Measurements from ENCODE around the gene SERAC1.

The SERAC1 gene

DNA sequence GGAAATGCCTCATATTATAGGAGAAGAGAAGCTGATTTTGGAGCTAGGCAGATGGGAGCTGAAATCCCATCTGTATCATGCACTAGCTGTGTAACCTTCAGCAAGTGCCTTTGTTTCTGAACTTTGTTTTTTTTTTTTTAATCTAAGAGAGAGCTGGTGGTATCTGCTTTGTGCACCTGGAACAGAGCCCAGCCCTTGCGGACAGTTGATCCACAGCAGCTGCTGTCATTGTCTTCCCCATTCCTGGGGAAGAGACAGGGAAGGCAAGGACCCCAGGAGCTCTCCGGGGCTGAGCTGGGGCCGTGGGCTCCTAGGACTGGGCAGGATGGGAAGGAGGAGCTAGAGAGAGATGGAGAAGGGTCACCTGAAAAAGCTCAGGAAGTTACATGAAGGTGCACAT lies 94.3 kb downstream of the SERAC1 start:
- no peak for DNase-seq

- peak; percentile 58 for DNase-seq
These were observed 95.9 kb downstream of the SERAC1 start for GRCh38 chr6:158072083-158072721.

DNA sequence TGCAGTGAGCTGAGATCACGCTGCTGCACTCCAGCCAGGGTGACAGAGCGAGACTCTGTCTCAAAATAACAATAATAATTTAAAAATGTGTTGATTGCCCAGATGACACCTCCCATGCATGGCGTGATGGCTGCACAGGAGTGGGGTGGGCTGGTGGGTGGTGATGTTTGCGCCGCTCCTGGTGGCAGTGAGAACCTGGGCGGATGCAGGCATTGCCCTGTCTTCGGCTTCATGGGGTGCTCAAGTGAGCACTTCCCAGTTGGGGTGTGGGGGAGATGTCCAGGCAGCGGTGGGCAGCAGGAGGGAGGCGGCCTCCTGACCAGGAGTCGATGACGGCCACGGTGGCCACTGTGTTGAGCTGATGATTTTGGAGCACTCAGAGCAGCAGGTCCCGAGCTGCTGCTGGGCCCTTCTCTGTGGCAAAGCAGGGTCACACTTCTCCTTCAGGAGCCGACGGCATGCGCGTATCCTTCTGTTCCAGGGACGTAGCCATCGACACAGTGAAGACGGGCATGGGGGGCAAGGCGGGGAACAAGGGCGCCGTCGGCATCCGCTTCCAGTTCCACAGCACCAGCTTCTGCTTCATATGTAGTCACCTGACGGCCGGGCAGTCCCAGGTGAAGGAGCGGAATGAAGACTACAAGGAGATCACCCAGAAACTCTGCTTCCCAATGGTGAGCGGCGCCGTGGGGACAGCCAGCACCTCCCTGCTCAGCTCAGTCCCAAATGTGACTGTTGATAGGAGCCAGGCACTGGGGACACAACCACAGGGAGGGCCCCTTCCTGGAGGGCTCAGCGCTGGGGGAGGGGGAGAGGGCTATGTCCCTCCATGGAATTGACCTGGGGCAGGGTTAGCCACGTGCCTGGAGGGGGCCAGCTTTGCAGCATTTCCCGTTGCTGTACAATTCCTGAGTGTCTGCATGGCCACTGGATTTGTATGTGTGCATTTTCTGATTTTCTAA lies 96.7 kb downstream of the SERAC1 start:
- no peak for DNase-seq

- DNase-seq: no peak
These were observed 97.5 kb downstream of the SERAC1 start for GRCh38 chr6:158070513-158070912.

GRCh38 chr6:158069800-158070195 lies 98.3 kb downstream of the SERAC1 start:
- DNase-seq: no peak

DNA sequence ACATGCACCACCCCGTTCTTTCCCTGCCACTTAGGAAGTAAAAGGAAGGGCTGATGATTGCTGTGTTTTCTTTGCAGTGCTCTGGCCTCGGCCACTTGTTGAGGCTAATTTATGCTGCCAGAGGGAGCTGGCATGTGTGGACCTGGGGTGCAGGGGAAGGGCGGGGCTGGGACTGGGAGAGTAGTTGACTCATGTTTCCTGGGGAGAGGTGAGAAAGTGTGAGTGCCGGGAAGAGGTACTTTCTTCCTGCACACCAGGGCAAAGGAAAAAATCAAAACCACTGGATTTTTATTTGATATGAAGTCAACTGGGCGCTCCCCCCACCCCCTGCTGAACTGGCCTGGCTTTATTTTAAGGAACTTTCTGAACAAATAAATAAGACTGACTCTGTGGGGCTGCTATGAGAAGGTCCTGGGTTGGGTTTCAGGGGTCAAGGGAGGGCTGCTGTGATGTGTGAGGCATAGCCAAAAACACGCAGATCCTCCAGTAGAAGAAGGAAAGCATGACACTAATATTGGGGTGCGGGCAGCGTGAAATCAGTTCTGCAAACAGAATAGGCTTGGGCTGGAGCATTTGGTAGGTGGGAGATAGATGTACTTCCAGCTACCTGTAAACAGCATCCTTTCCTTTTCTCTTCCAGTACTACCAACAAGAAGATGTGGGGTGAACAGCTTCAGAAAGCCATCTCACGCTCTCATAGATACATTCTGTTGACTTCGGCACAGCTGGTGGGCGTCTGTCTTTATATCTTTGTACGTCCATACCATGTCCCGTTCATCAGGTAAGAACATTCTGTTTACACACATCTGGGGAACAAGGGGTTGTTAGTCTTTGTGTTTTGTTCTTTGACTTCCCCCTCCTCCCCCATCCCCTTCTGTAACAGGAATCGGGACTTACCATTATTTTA lies 98.9 kb downstream of the SERAC1 start:
- DNase-seq: no peak

DNA sequence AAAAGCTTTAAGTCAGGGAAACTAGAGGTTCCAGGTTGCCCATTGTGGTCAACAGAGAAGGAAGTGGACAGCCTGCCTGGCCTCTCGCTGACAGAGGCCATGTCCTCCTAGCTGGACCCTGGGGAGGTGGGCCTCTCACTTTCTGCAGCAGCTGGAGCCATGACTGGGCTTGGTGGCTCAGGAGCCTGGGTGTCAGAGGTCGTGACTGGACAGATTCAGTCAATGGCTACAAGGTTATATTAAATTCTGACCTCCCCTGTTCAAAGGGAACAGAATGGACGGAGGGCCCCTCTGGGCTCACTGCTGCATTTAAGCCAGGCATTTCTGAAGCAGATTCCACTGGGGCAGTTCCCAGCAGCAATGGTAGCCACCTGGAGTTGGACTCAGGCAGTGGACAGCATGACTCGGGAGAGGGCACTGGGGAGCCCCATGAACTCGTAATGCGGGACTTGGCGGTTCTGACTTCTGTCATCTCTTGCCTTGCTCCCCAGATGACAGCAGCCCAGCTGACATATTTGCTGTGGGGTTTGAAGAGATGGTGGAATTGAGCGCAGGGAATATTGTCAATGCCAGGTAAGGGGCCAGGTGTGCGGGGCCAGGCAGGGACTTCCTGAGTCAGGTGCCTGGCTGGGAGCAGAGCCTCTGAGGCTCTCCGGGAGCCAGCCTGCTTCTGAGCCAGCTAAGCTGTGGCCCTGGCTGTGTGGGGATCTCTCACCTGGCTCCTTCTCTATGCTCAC lies 99.7 kb downstream of the SERAC1 start:
- DNase-seq: no peak

DNA sequence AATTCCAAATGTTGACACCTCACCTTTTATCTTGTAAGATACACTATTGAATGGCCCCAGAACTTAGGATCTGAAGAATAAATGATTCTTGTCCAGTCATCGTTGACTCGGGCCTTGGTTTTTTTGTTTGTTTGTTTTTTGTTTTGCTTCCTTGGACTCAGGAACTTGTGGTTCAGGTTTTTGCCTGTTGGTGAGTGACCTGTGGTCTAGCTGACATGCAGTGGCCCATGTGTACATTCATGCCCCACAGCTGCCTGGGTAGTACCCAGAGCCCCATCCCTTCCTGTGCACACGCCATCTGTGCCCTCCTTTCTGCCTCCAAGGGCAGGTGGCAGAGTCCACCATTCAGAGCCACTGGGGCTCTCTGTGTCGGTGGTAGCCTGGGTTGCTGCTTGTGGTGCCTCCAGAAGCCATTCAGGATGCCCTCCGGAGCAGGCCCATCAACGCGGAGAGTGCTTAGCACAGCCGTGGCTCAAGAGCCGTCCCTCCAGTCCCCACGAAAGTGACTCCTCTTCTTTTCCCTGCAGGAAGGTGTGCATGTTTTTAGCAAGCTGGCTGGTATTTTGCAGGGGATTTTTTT lies 100.5 kb downstream of the SERAC1 start:
- DNase-seq: no peak

DNA sequence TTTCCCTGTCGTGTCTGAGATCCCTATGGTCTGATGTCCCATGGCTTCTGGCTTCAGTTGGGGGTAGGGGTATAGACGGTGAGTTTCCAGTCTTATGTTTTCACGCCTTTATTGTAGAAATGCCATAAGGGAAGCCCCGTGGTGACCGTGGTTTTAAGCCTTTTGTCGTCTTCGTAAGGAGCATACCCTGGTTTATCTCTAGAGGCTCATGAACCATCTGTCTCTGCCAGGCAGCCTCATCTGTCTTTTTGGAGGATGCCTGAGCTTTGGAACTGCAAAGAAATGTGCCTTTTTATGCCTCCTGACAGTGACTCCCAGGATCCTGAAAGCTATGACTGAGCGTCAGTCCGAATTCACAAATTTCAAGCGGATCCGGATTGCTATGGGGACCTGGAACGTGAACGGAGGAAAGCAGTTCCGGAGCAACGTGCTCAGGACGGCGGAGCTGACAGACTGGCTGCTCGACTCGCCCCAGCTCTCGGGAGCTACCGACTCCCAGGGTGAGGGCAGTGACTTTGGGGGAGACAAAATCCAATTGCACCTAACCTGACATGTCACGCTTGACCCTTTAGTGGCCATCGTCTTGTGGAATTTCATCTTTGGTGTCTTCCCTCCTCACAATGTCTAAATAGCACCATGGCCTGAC lies 101.8 kb downstream of the SERAC1 start:
- no peak for DNase-seq

GRCh38 chr6:158064725-158065251 lies 103.3 kb downstream of the SERAC1 start:
- no peak for DNase-seq

GRCh38 chr6:158063736-158064135 lies 104.3 kb downstream of the SERAC1 start:
- DNase-seq: no peak

- DNase-seq: no peak
These were observed 106.2 kb downstream of the SERAC1 start for GRCh38 chr6:158061709-158062461.

GRCh38 chr6:158061361-158061708 lies 106.7 kb downstream of the SERAC1 start:
- no peak for DNase-seq

DNA sequence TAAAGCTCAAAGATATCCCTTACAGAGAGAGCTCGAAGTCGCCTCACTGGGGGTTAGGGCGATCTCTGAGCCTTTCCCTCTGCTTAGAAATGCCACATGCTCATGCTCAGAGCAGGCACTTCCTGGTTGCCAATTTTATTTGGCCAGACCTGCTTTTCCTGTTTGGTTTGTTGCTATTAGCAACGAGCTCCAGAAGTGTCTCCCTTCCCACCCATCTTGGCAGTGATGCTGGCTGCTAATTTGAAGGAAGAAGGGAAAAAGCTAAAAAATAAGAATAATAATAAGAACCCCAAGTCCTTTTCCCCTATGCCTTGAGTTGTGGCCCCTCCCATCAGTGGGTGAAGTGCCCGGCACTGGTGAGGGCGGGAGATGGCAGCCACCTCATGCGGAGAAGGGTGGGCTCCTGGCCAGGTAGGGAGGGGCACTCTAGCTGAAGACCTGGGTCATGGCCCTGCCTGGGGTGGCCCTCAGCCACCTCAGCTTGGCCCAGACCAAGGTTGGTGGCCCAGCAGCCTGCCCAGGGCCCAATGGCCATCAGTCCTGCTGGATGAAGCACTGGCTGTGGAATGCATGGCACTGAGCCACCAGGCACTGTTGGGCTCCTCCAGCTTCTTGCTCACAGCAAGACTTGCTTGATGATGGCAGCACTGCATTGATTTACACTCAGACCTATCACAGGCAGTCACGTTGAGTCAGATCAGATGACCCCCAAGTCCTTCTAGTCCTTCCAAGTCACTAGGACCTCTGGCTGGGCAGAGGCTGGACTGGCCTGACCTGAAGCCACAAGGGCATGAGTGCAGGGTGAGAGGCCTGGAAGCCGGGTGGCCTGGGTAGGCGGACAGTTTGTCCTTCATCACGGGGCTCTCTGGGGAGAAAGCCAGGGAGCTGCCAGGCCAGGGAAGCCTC lies 107.4 kb downstream of the SERAC1 start:
- peak; percentile 94 for DNase-seq

All from NCI-H2029 (cell line).